ENCODE results near the gene SVIL.

SVIL gene, protein sequence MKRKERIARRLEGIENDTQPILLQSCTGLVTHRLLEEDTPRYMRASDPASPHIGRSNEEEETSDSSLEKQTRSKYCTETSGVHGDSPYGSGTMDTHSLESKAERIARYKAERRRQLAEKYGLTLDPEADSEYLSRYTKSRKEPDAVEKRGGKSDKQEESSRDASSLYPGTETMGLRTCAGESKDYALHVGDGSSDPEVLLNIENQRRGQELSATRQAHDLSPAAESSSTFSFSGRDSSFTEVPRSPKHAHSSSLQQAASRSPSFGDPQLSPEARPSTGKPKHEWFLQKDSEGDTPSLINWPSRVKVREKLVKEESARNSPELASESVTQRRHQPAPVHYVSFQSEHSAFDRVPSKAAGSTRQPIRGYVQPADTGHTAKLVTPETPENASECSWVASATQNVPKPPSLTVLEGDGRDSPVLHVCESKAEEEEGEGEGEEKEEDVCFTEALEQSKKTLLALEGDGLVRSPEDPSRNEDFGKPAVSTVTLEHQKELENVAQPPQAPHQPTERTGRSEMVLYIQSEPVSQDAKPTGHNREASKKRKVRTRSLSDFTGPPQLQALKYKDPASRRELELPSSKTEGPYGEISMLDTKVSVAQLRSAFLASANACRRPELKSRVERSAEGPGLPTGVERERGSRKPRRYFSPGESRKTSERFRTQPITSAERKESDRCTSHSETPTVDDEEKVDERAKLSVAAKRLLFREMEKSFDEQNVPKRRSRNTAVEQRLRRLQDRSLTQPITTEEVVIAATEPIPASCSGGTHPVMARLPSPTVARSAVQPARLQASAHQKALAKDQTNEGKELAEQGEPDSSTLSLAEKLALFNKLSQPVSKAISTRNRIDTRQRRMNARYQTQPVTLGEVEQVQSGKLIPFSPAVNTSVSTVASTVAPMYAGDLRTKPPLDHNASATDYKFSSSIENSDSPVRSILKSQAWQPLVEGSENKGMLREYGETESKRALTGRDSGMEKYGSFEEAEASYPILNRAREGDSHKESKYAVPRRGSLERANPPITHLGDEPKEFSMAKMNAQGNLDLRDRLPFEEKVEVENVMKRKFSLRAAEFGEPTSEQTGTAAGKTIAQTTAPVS (N-terminal part only)

DNA sequence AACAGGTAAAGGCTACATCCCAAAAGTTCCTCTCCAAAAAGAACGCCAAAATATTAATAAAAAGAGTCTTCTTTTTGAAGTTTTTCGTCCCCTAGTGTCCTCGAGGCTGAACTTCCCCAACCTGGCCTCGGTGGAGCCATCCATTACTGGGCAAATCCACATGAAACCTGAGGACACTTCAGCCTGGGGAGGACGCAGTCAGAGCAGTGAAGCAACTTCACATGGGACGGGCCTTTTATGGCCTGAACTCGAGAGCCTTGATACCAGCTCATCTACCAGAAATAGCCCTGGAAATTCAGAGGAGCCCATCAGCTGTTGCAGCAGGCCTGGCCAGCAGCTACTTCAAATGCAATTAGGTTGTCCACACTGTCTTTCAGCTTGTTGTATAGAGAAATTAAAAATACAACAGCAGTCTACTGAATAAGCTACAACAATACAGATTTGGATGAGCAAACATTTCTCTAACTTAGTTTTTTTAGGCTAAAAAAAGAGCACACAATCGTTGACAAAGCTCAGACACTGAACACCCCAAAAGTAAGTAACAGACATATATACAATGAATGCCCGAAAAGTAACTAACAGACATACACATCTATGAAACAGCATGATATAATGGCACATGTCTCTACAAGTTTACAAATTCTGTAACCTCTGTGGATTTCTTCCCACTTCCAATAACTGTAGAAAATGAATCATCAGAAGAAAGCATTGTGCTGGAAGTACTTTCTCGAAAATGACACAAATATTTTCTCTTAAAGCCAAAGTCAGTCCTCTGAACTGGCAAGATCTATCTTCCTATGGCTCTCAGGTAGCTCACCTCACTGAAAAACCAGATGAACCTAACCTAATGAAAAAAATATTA is at the start of gene SVIL:
Gene SVIL (minus strand): TSS at position 208 of the 862 bp plus-strand sequence. CDS start 79,913 bp downstream, outside the sequence.
- DNase-seq (ENCODE audit: low read depth in 2 of 2): no peak

DNA sequence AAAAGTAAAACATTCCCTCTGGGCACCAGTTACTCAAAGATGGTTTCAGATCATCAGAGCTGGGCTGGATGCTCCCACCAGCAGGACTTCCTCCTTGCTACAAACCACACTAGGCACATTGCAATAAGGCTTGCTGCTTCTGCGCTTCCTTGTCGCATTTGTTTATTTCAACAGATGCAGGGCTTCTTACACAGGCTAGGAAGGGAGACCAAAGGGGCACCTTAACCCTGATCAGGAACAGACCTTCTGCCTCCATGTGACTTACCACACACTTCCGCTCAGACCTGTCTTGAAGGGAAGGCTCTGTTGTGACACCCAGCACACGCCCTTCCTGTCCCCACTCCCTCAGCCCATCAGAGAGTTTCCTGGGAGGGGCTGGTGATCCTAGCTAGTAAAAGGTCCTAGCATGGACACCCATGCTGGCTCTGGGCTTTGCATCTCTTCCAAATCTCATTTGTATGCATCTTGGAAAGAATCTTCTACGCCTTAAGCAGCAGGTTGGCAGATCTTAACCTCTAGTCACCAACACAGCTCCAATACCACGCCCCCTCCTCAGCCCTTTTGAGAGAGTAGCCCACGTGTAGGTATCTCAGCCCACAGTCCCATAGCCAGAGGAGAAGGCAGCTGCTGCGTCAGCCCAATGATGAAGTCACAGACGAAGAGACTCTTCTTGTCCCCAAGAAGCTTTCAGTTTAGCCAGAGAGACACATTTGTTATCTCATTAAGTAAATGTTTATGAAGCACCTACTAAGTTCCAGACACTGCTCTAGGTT is 47.1 kb upstream of the SVIL start:
- peak in 1 of 2 donors; percentile 23 for DNase-seq (ENCODE audit: low read depth in 2 of 2)

GRCh38 chr10:29680091-29680490 is 45.3 kb upstream of the SVIL start:
- no peak for DNase-seq (ENCODE audit: low read depth in 2 of 2)

DNA sequence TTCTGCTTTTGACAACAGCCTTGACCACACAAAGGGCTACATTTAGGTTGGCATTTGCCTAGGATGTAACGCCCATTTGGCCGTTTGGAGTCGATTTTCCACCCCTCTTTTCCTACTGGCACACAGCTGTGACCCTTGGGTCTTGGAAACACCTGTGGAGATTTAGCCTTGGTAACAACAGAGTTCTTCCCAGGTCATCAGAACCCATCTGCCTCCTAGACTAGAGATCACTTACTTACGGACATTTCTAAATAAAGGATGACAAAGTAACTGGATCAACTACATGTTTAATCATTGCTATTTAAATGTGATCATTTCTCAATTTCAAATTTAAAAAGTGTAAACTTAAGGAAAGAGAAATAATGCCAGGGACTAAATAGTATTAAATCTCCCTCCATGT is 42.0 kb upstream of the SVIL start:
- DNase-seq (ENCODE audit: low read depth in 2 of 2): no peak

DNA sequence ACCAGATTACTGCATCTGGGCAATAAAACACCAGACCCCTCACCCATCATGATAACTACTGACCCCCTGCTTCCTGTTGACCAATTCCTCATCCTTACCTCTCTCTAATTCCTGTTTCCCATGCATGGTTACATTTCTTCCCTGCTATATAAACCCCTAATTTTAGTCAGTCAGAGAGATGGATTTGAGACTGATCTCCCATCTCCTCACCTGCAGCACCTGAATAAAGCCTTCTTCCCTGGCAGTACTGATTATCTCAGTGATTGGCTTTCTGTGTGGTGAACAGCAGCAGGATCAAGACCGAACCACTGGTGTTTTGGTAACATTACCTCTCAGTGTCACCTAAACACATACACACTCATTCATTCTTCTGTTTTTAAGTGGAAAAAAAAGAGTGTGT is 41.2 kb upstream of the SVIL start:
- no peak for DNase-seq (ENCODE audit: low read depth in 2 of 2)

DNA sequence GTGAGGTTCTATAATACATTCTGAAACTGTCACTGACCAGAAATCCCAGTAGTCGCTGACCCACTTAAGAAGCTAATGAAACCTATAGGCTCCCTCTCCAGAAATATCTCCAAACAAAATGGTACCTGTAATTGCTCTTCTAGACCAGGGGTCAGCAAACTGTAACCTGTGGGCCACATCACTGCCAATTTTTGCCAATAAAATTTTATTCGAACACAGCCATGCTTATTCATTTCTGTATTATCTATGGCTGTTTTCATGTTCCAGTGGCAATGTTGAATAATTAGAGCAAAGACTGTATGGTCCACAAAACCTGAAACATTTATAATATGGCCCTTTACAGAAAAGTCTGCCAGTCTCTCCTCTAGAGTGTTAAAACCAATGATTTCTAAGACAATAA is 37.2 kb upstream of the SVIL start:
- DNase-seq (ENCODE audit: low read depth in 2 of 2): no peak

DNA sequence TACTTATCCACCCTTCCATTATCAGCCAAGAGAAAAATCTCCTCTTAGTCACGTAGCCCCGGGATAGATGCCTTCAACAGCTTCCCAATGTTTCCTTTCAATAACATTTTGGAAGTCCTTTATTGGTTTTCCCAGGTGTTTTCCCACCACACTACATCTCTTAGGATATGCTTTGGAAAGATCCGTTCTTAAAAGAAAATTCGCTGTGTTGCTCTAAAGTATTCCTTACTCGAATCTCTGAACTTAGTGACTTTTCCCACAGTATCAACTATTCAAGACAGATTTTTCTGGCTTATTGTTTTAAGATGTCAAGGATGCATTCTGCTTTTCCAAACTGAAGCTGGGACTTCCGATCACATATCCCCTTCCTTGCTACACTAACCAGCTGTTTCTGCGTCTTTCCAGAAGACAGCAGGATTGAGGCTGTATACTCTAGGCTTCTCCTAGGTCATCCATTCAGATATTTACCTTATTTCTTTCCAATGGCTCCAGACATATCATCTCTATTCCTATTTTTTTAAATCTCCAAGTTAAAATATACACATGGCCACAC is 36.5 kb upstream of the SVIL start:
- DNase-seq (ENCODE audit: low read depth in 2 of 2): no peak

GRCh38 chr10:29670761-29671160 is 36.0 kb upstream of the SVIL start:
- no peak for DNase-seq (ENCODE audit: low read depth in 2 of 2)

DNA sequence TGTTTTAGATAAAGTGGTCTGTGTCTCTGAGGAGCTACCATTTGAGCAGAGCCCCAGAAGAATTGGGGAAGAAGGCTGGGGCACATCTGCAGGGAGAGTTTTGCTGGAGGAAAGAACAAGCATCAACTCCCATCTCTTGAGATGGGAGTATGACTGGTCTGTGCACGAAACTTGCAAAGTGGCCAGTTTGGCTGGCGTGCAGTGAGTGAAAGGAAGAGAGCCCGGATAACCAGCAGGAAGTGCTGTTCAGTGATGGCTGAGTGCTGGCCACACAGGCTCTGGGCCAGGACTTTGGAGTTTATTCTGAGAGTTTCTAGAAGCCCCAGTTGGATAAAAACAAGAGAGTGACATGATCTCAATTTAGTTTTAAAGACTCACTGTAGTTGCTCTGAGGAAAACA is 34.4 kb upstream of the SVIL start:
- no peak for DNase-seq (ENCODE audit: low read depth in 2 of 2)

- no peak for DNase-seq (ENCODE audit: low read depth in 2 of 2)
Measured at GRCh38 chr10:29668628-29669027, 33.9 kb upstream of the SVIL start.

- no peak for DNase-seq (ENCODE audit: low read depth in 2 of 2)
Measured at GRCh38 chr10:29667191-29667590, 32.4 kb upstream of the SVIL start.

DNA sequence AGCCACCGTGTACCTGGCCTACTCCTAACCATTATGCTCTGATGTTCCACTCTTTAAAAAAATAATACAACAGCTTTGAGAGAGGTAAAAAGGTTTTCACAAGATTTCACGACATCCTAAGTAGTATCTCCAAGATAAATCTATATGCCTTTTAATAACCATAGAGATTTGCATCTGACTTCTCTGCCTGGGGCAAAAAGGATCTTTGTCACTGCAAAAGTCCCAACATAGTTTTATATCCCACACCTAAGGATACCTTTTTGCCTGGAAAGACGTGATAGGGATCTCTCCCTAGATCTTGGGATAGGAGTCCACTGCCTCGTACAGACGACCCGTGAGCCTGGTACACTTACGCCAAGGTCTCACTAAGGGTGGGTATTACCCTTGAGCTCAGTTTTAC is 31.4 kb upstream of the SVIL start:
- DNase-seq (ENCODE audit: low read depth in 2 of 2): no peak

DNA sequence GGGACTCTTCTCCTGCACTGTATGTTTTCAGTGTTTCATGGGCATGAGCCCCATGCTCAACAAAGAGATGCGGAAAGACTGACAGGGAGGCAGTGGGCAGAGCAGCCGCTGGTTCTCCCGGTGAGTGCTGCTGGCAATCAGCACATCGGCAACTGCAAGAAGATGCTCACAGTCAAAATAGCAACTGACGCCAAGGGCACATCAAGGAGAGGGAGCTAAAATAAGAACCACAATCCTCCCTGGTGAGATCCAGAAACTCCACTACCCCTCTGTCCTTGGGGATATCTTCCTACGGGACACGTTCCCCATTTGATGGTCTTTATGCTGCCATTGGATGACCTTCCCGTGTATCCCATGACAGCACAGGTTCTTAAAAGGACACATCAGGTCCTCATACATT is 28.9 kb upstream of the SVIL start:
- DNase-seq (ENCODE audit: low read depth in 2 of 2): no peak

- DNase-seq (ENCODE audit: low read depth in 2 of 2): peak; percentile 8 to 39
Measured at GRCh38 chr10:29658984-29659965, 24.5 kb upstream of the SVIL start.

DNA sequence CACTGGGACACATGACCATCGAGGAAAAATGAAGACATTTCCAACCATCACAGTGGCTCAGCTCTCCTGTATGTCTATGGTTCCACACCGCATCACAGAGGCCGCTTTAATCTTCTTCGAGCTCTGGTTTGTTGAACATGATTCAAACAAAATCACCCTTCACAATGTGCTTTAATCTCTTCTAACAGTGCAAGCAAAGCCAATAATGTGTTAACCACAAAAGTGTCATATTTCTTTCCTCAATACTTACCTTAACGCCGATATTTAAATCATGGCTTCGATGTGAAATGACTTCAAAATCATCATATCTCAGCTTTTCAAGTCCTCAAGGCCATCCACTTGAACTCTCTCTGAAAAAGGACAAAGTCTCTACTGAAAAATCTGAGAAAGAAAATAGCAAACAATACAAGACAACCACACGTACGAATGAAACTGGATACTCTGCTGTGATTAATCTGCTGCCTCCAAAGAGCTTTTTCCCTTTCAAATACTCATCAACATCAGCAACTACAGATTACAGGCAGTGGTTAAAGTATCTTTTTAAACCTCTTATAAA is 23.0 kb upstream of the SVIL start:
- DNase-seq (ENCODE audit: low read depth in 2 of 2): no peak

DNA sequence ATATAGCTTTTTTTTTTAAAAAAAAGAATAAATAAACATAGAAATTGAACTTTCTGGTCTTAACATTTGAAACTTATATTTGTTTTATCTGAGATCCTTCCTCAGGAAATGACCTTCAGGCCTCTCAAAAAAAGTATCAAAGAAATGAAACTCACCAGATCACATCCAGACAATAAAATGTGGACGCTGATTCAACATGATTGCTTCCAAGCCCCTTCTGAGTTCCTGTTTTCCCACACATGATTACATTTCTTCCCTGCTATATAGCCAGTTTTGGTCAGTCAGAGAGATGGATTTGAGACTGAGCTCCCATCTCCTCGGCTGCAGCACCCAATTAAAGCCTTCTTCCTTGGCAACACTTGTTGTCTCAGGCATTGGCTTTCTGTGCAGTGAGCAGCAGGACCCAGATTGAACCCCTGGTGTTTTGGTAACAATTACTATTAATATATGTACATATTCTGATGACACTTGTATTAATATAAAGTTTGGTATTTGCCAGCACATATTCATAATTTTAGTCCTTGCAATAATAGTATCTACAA is 21.8 kb upstream of the SVIL start:
- DNase-seq (ENCODE audit: low read depth in 2 of 2): no peak

DNA sequence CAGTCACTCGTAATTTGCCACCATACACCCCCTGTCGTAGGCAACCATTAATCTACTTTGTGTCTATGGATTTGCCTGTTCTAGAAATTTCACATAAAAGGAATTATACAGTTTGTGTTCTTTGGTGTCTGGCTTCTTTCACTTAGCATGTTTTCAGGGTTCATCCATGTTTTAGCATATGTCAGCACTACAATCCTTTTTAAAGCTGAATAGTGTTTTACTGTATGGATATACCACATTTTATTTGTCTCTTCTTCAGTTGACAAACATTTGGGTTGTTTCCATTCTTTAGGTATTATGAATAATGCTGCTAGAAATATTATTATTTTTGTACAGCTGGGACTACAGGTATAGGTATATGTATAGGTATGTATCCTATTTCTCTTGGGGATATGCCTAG is 17.4 kb upstream of the SVIL start:
- DNase-seq (ENCODE audit: low read depth in 2 of 2): no peak

DNA sequence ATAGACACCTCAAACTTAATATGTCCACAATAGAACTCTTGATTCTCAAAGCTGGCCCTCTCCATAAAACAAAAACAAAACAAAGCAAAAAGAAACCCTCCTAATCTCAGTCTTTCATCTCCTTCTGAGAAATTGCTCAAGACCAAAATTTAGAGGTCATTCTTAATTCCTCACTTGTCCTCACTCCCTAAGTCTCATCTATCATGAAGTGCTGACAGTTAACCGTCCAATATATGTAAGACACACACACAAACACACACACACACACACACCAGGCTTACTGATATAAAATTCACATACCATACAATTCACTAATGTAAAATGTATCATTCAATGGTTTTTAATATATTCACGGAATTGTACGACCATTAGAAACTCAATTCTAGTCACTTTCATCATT is 17.0 kb upstream of the SVIL start:
- no peak for DNase-seq (ENCODE audit: low read depth in 2 of 2)

- no peak for DNase-seq (ENCODE audit: low read depth in 2 of 2)
Measured at GRCh38 chr10:29650552-29650944, 15.8 kb upstream of the SVIL start.
